Glutamatergic neuron (in vitro differentiated cells): ENCODE measurements around the gene DISC1. TPM values are rescaled to one million over a fixed set of nuclear protein-coding genes. Genes with fewer than 3 reads are reported as not detected.

ENCODE experiments used
- DNase-seq: peaks from one replicate; pipeline ENCODE4 v3.0.0; 2022
- H3K27ac Mint-ChIP-seq: one replicate; pipeline ENCODE4 v1.8.0; 2020; ENCODE audit warnings: mild to moderate bottlenecking, mixed read lengths, inconsistent platforms; ENCODE audit not compliant: unreplicated experiment
- H3K27me3 Mint-ChIP-seq: one replicate; pipeline ENCODE4 v1.8.0; 2020; ENCODE audit warnings: mild to moderate bottlenecking, moderate library complexity, mixed read lengths, inconsistent platforms; ENCODE audit not compliant: unreplicated experiment
- H3K36me3 Mint-ChIP-seq: one replicate; pipeline ENCODE4 v1.8.0; 2020; ENCODE audit warnings: mild to moderate bottlenecking, mixed read lengths, inconsistent platforms; ENCODE audit not compliant: unreplicated experiment
- H3K4me1 Mint-ChIP-seq: one replicate; pipeline ENCODE4 v1.8.0; 2020; ENCODE audit warnings: mild to moderate bottlenecking, low read depth, mixed read lengths, inconsistent platforms; ENCODE audit not compliant: unreplicated experiment
- H3K4me3 Mint-ChIP-seq: one replicate; pipeline ENCODE4 v1.8.0; 2020; ENCODE audit warnings: mild to moderate bottlenecking, mixed read lengths, inconsistent platforms; ENCODE audit not compliant: unreplicated experiment
- H3K9me3 Mint-ChIP-seq: one replicate; pipeline ENCODE4 v1.8.0; 2020; ENCODE audit warnings: mild to moderate bottlenecking, moderate library complexity, mixed read lengths, inconsistent platforms; ENCODE audit not compliant: unreplicated experiment
- total RNA-seq: library from RNA; stranded (reverse); fragmentation: NEBNext Ultra II Directional; extraction: Animal tissue kit (Norgen Biotek cat#: 25700); gene quantifications from one replicate; pipeline ENCODE4 v1.2.1, GENCODE V29; 2021; ENCODE audit not compliant: unreplicated experiment
- TF ChIP-seq, protein P1 (sequence below): fragments of 200-600 bp; sonication (generic); IDR thresholded peaks from one replicate; pipeline ENCODE4 v1.5.0; 2021; ENCODE audit not compliant: partially characterized antibody, unreplicated experiment

Gene DISC1
- total RNA-seq, 1 donor from 2014 or later = 9.1 TPM

DNA sequence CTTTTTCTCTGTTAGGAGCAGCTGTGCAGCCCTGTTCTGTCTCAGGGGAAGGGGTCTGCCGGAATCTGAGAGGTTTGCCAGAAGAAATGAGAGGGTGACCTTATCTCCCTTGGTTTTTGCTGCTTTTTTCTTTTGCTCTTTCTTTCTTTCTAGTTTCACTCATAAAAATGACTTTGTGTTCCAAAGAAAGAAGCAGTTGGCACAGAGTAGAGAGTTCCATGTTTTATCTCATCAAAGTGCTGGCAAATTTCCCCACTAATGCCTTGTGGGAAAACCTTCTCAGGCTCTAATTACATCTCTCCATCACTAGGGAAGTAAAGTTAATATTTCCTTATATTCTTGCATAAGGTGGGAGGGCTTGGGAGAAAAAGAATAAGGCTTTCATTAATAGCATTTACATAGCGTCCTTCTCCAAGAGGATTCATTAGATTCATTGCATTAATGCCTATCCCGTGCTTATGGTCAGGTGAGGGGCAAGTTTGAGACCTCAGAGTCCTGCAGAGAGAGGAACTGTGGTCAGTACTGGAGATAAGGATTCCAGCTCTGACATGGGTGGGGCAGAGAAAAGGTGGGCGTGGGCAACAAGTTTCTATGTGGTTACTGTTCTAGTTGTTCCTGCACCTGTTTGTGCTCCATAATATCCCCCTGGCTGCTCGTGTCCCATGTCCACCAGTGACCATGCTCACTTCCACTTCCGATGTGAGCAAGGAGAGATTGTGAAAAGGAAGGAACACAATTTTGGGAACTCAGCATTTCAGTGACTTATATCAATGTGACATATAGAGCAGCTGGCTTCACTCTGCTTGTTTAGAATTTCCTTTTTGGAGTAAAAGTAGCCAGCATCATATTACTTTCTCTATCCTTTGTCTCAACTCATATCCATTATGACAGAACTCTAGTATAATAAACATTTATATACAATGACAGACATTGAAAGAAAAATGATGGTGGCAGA is 79.5 kb downstream of the DISC1 start:
- peaks cover 7% of the 10 kb centered on the region for H3K4me1 Mint-ChIP-seq

DNA sequence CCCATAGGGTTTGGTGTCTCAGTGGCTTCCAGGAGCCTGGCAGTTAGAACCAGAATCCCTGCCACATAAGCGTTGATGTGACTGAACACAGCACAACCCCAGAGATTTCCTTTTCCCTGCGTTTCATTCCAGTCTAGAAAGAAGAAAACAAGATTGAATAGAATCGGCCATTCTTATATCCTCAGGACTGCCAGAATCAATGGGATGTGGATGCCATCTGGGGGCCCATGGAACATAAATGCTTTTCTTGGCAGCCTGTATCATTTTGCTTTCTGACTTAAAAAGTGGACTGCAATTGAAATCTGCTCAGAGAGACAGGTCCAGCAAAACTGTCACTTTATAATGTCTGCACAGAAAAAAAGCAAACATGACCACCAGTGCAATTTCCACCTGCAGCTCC is 80.3 kb downstream of the DISC1 start:
- H3K27me3 Mint-ChIP-seq = no peaks in the 10 kb centered on the region
- H3K9me3 Mint-ChIP-seq = peaks cover 5% of the 10 kb centered on the region
- no peaks in the 10 kb centered on the region for H3K36me3 Mint-ChIP-seq
- no peak for DNase-seq
- no peak overlapping the region for H3K4me3 Mint-ChIP-seq
- no peak overlapping the region for H3K27ac Mint-ChIP-seq
- TF ChIP-seq, protein P1, sequence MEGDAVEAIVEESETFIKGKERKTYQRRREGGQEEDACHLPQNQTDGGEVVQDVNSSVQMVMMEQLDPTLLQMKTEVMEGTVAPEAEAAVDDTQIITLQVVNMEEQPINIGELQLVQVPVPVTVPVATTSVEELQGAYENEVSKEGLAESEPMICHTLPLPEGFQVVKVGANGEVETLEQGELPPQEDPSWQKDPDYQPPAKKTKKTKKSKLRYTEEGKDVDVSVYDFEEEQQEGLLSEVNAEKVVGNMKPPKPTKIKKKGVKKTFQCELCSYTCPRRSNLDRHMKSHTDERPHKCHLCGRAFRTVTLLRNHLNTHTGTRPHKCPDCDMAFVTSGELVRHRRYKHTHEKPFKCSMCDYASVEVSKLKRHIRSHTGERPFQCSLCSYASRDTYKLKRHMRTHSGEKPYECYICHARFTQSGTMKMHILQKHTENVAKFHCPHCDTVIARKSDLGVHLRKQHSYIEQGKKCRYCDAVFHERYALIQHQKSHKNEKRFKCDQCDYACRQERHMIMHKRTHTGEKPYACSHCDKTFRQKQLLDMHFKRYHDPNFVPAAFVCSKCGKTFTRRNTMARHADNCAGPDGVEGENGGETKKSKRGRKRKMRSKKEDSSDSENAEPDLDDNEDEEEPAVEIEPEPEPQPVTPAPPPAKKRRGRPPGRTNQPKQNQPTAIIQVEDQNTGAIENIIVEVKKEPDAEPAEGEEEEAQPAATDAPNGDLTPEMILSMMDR = no peak
- peaks cover 7% of the 10 kb centered on the region for H3K4me1 Mint-ChIP-seq

More for the DNA sequence above, 79.5 kb downstream of the DISC1 start:
- no peak for DNase-seq
- TF ChIP-seq, protein P1 = no peak
- H3K27ac Mint-ChIP-seq = no peak overlapping the region
- H3K36me3 Mint-ChIP-seq = peaks cover under 1% of the 10 kb centered on the region
- peaks cover 2% of the 10 kb centered on the region for H3K9me3 Mint-ChIP-seq
- no peak overlapping the region for H3K4me3 Mint-ChIP-seq
- no peaks in the 10 kb centered on the region for H3K27me3 Mint-ChIP-seq

GRCh38 chr1:231707407-231707806 is 80.8 kb downstream of the DISC1 start:
- Mint-ChIP-seq H3K4me3 (no peak overlapping the region), H3K9me3 (peaks cover 5% of the 10 kb centered on the region), H3K4me1 (peaks cover 7% of the 10 kb centered on the region), H3K27me3 (no peaks in the 10 kb centered on the region), H3K27ac (no peak overlapping the region), H3K36me3 (no peaks in the 10 kb centered on the region)
- TF ChIP-seq, protein P1 = no peak
- DNase-seq = no peak

GRCh38 chr1:231708394-231708793 is 81.8 kb downstream of the DISC1 start:
- Mint-ChIP-seq H3K9me3 (peaks cover 5% of the 10 kb centered on the region), H3K4me1 (peaks cover 7% of the 10 kb centered on the region), H3K36me3 (no peaks in the 10 kb centered on the region), H3K27me3 (no peaks in the 10 kb centered on the region), H3K27ac (no peak overlapping the region), H3K4me3 (no peak overlapping the region)
- DNase-seq = no peak
- TF ChIP-seq, protein P1 = no peak

- H3K4me1 Mint-ChIP-seq = no peaks in the 10 kb centered on the region
- H3K27ac Mint-ChIP-seq = no peak overlapping the region
- no peak overlapping the region for H3K4me3 Mint-ChIP-seq
- DNase-seq = no peak
- H3K27me3 Mint-ChIP-seq = peaks cover 2% of the 10 kb centered on the region
- TF ChIP-seq, protein P1 = no peak
- H3K36me3 Mint-ChIP-seq = no peaks in the 10 kb centered on the region
- peaks cover 3% of the 10 kb centered on the region for H3K9me3 Mint-ChIP-seq
These were observed 87.8 kb downstream of the DISC1 start for GRCh38 chr1:231714440-231714839.
